Tibial nerve (tissue), 3 donors: ENCODE data around the gene PADI1.

Source experiments
- POLR2A ChIP-seq, 2 donors: fragments of 450-650 bp; IDR thresholded peaks; one replicate each; pipeline ENCODE4 v1.6.1; 2017; ENCODE audit warnings: antibody characterized with exemption in 2 of 2, mild to moderate bottlenecking in 2 of 2, moderate library complexity in 2 of 2
- TF ChIP-seq, protein P1 (sequence below), 5 experiments: fragments of 200-600 bp in 3 of 5; fragments of 450-650 bp in 2 of 5; sonication (generic) in 3 of 5; IDR thresholded peaks; one replicate each; pipeline ENCODE4 v1.5.1; 2016 to 2019; ENCODE audit warnings: antibody characterized with exemption in 5 of 5, mild to moderate bottlenecking in 3 of 5, moderate library complexity in 2 of 5

- TF ChIP-seq, protein P1, sequence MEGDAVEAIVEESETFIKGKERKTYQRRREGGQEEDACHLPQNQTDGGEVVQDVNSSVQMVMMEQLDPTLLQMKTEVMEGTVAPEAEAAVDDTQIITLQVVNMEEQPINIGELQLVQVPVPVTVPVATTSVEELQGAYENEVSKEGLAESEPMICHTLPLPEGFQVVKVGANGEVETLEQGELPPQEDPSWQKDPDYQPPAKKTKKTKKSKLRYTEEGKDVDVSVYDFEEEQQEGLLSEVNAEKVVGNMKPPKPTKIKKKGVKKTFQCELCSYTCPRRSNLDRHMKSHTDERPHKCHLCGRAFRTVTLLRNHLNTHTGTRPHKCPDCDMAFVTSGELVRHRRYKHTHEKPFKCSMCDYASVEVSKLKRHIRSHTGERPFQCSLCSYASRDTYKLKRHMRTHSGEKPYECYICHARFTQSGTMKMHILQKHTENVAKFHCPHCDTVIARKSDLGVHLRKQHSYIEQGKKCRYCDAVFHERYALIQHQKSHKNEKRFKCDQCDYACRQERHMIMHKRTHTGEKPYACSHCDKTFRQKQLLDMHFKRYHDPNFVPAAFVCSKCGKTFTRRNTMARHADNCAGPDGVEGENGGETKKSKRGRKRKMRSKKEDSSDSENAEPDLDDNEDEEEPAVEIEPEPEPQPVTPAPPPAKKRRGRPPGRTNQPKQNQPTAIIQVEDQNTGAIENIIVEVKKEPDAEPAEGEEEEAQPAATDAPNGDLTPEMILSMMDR (IDR thresholded peaks at IDR 0.05) = no peak
- TF ChIP-seq POLR2A (IDR thresholded peaks at IDR 0.05) = no peak
Measured at GRCh38 chr1:17185485-17185860, 19.5 kb upstream of the PADI1 start.
